GM12864 (cell line): Measurements from ENCODE around the gene SLC41A3.

Experiments
- DNase-seq: peaks from one replicate; pipeline ENCODE4 v3.0.0-alpha.2; 2011; ENCODE audit warnings: low read depth
- H3K4me3 ChIP-seq: 2 replicates; pipeline ENCODE4 v1.5.1; 2011; ENCODE audit warnings: mild to moderate bottlenecking, low read depth, low read length, control low read depth
- TF ChIP-seq, protein P1 (sequence below): IDR thresholded peaks from 2 replicates; pipeline ENCODE4 v1.5.1; 2011; ENCODE audit warnings: low read depth, mild to moderate bottlenecking, moderate library complexity, low read length, control low read depth, inconsistent platforms; ENCODE audit errors: missing control alignments

Gene SLC41A3

DNA sequence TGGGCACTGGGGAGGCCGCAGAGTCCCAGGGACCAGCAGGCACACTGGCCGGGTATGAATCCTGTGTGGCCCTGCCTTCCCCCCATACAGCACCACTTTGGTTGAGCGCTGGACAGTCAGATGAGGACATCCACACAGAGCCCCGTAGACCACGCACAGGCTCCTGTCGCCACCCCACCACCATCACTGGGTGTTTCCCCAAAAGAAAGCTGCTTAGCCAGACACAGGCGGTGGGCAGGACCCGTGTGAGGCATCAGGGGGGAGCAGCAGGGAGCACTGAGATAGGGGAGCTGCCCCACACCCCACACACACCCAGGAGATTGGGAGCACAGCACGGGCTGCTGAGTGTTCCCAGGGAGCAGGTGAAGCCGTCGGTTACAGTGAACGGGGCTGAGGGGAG lies 42.4 kb upstream of the SLC41A3 start:
- TF ChIP-seq, protein P1, sequence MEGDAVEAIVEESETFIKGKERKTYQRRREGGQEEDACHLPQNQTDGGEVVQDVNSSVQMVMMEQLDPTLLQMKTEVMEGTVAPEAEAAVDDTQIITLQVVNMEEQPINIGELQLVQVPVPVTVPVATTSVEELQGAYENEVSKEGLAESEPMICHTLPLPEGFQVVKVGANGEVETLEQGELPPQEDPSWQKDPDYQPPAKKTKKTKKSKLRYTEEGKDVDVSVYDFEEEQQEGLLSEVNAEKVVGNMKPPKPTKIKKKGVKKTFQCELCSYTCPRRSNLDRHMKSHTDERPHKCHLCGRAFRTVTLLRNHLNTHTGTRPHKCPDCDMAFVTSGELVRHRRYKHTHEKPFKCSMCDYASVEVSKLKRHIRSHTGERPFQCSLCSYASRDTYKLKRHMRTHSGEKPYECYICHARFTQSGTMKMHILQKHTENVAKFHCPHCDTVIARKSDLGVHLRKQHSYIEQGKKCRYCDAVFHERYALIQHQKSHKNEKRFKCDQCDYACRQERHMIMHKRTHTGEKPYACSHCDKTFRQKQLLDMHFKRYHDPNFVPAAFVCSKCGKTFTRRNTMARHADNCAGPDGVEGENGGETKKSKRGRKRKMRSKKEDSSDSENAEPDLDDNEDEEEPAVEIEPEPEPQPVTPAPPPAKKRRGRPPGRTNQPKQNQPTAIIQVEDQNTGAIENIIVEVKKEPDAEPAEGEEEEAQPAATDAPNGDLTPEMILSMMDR: no peak
- H3K4me3 ChIP-seq: no peak overlapping the region

DNA sequence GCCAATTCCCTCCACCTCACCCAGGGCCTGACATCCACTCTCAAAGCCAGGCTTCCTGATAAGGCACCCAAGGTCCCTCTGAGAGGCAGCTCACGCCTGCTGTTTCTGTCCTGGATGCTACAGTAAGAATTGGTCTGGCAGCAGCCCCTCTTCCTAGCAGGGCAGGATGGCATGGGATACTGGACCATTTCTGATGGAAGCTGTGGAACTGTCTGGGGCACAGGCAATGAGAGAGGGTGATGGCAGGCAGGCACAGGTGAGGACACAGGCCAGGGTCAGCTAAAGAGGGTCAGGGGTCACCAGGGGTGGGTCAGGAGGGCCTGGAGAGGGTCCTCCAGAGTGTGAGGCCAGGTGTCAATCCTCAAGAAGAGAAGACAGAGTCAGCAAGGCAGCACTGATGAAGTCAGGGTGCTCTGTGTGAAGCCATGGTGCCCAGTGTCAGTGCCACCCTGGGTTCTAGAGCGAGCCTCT lies 41.9 kb upstream of the SLC41A3 start:
- TF ChIP-seq, protein P1: no peak
- H3K4me3 ChIP-seq: no peak overlapping the region
- no peak for DNase-seq

More for the DNA sequence above, 42.4 kb upstream of the SLC41A3 start:
- DNase-seq: no peak

DNA sequence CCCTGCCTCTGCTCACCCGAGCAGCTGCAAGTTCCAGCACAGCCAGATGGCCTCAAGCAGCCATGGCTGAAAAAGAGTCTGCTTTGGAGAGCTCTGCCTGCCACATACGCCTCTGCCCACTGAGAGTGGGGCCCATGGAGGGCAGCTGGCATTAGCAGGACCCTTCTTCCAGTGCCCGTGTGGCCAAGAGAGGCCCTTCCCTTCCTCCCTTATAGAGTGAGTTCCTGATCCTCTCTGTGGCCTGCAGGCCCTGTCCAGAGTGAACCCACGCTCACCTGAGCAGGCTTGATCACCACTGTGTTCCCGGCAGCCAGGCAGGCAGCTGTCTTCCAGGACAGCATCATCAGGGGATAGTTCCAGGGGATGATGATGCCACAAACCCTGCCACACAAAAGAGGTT lies 41.4 kb upstream of the SLC41A3 start:
- TF ChIP-seq, protein P1: no peak
- DNase-seq: no peak
- no peak overlapping the region for H3K4me3 ChIP-seq

DNA sequence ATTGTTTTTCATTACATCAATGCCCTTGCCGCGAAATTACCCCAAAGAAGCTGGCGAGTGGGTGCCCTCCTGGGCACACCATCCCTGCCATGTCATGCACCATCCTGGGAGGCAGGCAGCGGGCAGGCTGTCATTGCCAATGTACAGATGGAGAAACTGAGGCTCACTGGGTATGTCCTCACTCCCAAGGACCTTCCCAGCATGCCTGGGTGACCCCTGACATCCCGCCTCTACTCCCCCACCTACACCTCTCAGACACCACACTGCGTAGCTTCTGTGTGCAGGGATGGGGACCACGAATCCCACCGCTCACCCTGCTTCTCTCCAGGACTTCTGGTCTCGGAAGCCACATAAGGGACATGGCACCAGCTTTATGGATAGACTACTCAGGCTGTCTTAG lies 41.0 kb upstream of the SLC41A3 start:
- no peak for DNase-seq
- TF ChIP-seq, protein P1: no peak
- no peak overlapping the region for H3K4me3 ChIP-seq

DNA sequence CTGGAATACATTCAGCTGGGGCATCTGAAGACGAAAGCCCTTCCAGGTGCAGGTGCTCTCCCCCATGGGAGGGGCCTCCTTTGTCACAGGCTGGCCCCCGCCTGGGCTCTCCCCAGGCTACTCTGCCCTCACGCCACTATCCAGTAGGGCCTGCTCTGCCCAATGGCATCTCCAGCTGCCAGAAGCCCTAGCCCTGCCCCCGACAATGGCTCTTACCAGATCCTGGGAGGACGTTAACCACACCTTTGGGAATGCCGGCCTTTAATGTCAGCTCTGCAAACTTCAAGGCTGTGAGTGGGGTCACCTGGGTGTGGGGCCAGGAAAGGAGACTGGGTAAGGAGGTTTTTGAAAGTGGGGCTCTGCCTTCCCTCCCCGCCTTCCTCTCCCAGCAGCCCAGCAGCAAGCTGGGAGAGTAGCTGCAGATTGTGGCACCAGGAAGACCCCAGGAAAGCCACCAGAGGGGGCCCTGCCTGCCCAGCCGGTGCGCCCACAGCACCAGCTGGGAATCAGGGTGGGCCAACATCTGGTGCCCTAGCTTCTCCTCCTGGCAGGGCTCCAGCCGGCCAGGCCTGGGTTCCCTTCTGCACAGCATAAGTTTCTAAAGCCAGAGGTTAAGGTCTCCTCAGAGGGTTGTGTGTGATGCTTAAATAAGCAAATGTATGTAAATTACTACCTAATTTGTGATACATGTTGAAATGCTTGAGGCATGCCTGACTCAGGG lies 40.4 kb upstream of the SLC41A3 start:
- DNase-seq: no peak

DNA sequence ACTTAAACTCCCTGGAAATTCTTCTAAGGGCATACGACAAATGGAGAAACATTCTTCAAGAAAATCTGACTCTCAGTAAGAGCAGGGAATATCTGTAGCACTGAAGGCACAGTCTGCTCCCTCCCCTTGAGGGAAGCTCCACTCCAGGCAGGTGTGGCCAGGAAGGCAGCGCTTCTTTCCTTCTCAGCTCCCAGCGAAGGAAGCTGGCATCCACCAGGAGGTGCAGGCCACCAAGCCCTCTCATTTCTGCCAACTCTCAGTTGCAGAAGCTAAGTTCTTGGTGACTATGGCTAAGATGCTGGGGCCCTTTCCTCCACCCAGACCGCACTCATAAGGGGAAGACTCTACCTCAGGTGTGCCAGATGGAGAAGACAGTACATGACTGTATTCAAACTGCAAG lies 37.7 kb upstream of the SLC41A3 start:
- TF ChIP-seq, protein P1: no peak
- no peak overlapping the region for H3K4me3 ChIP-seq
- DNase-seq: no peak

More for the DNA sequence above, 40.4 kb upstream of the SLC41A3 start:
- TF ChIP-seq, protein P1: no peak
- no peak overlapping the region for H3K4me3 ChIP-seq

DNA sequence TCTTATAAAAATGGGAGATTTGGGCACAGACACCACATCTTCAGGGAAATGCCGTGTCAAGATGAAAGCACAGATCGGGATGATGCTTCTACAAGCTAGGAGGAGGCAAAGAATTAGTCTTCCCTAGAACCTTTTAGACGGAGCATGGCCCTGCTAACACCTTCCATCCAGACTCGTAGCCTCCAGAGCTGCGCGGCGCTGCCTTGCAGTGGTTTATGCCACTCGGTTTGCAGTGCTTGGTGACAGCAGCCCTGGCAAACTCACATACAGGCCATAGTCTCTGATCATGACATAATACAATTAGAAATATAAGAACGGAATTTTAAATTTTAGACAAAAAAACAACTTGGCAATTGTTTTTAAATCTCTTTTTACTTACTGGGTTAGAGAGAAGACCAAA lies 37.1 kb upstream of the SLC41A3 start:
- TF ChIP-seq, protein P1: no peak
- DNase-seq: no peak
- H3K4me3 ChIP-seq: no peak overlapping the region
